Hepatocyte (in vitro differentiated cells): ENCODE data around the gene RNF212B. TPM values are rescaled to one million over a fixed set of nuclear protein-coding genes. Genes with fewer than 3 reads are reported as not detected.
"Not testable (repeated sequence)": the region's sequence is repeated elsewhere in the genome, so short reads cannot be mapped to it uniquely, and the experiment has no call there.

ENCODE experiments used
- DNase-seq: peaks from one replicate; pipeline ENCODE4 v3.0.0-alpha.2; 2016; ENCODE audit warnings: low spot score
- H2AFZ ChIP-seq: fragments of 200-600 bp; sonication (generic); 2 replicates; pipeline ENCODE4 v1.6.0; 2016; ENCODE audit warnings: antibody characterized with exemption, mild to moderate bottlenecking
- H3K27ac ChIP-seq: fragments of 200-600 bp; sonication (generic); 2 replicates; pipeline ENCODE4 v1.5.1; 2016; ENCODE audit warnings: mild to moderate bottlenecking
- H3K27me3 ChIP-seq: fragments of 200-600 bp; sonication (generic); 2 replicates; pipeline ENCODE4 v1.6.1; 2016
- H3K36me3 ChIP-seq: fragments of 200-600 bp; sonication (generic); replicated peaks from 2 replicates; pipeline ENCODE4 v1.5.1; 2016; ENCODE audit warnings: low read depth; ENCODE audit not compliant: insufficient read depth
- H3K4me1 ChIP-seq: fragments of 200-600 bp; sonication (generic); 2 replicates; pipeline ENCODE4 v1.5.1; 2016; ENCODE audit warnings: mild to moderate bottlenecking, moderate library complexity; ENCODE audit not compliant: insufficient read depth
- H3K4me2 ChIP-seq: fragments of 200-600 bp; sonication (generic); 2 replicates; pipeline ENCODE4 v1.6.0; 2016
- H3K4me3 ChIP-seq: fragments of 200-600 bp; sonication (generic); 2 replicates; pipeline ENCODE4 v1.5.1; 2016; ENCODE audit warnings: mild to moderate bottlenecking
- H3K79me2 ChIP-seq: fragments of 200-600 bp; sonication (generic); 2 replicates; pipeline ENCODE4 v1.6.0; 2017; ENCODE audit warnings: mild to moderate bottlenecking
- H3K9me2 ChIP-seq: fragments of 200-600 bp; sonication (generic); replicated peaks from 2 replicates; pipeline ENCODE4 v1.6.0; 2017; ENCODE audit warnings: mild to moderate bottlenecking; ENCODE audit not compliant: insufficient read depth
- H3K9me3 ChIP-seq: fragments of 200-600 bp; sonication (generic); 2 replicates; pipeline ENCODE4 v1.5.1; 2016; ENCODE audit warnings: low read depth, mild to moderate bottlenecking
- H4K20me1 ChIP-seq: fragments of 200-600 bp; sonication (generic); 2 replicates; pipeline ENCODE4 v1.6.0; 2016; ENCODE audit warnings: mild to moderate bottlenecking; ENCODE audit not compliant: insufficient read depth, poor library complexity, severe bottlenecking
- CTCF ChIP-seq: fragments of 200-600 bp; sonication (generic); IDR thresholded peaks from 2 replicates; pipeline ENCODE4 v1.5.1; 2016; ENCODE audit warnings: antibody characterized with exemption, mild to moderate bottlenecking; ENCODE audit not compliant: poor library complexity
- EZH2 ChIP-seq: fragments of 200-600 bp; sonication (generic); IDR thresholded peaks from 2 replicates; pipeline ENCODE4 v1.6.1; 2016; ENCODE audit warnings: antibody characterized with exemption, mild to moderate bottlenecking, borderline replicate concordance
- EZH2phosphoT487 ChIP-seq: fragments of 200-600 bp; sonication (generic); IDR thresholded peaks from one replicate; pipeline ENCODE4 v1.6.1; 2018; ENCODE audit warnings: antibody characterized with exemption, mild to moderate bottlenecking, low read depth, moderate library complexity; ENCODE audit not compliant: unreplicated experiment, severe bottlenecking
- WGBS: methylation state at CpG from one replicate; pipeline ENCODE4 v1.1.6; 2016; ENCODE audit warnings: low lambda C conversion rate; ENCODE audit errors: missing lambda C conversion rate; 5-methylcytosine and 5-hydroxymethylcytosine counted together
- polyA plus RNA-seq: library from polyadenylated mRNA; unstranded; fragments of >200 nt; fragmentation: Nextera tagmentation; extraction: Ambion mirVana; gene quantifications from 2 replicates; pipeline ENCODE4 v1.2.1, GENCODE V29; 2016
- total RNA-seq: library from RNA; depleted of rRNA; stranded (reverse); fragments of >200 nt; gene quantifications from 2 replicates; pipeline ENCODE4 v1.2.3, GENCODE V29; 2014

RNF212B gene
- total and polyA plus RNA-seq, 2 experiments from 2014 or later, result 0.17 TPM; not detected in 1

DNA sequence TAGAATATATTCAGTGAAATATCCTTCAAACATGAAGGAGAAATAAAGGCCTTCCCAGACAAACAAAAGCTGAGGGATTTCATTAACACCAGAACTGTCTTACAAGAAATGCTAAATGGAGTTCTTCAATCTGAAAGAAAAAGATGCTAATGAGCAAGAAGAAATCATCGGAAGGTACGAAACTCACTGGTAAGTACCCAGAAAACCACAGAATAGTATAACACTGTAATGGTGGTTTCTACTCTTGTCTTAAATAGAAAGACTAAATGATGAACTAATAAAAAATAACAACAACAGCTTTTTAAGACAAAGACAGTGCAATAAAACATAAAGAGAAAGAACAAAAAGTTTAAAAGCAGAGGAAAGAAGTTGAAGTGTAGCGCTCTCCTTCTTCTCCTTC lies 18.7 kb upstream of the RNF212B start:
- H4K20me1 ChIP-seq, result no peaks in the 10 kb centered on the region
- no peak for TF ChIP-seq CTCF
- TF ChIP-seq EZH2, result no peak
- no peak for TF ChIP-seq EZH2phosphoT487
- no peak for DNase-seq
- H3K27me3 ChIP-seq, result no peaks in the 10 kb centered on the region
- no peaks in the 10 kb centered on the region for H3K36me3 ChIP-seq
- WGBS, result 83% methylated on average over 3 of the region's 3 CpGs
- H3K4me1 ChIP-seq, result no peaks in the 10 kb centered on the region
- no peaks in the 10 kb centered on the region for H3K9me3 ChIP-seq
- H3K79me2 ChIP-seq, result no peaks in the 10 kb centered on the region
- no peak overlapping the region for H2AFZ ChIP-seq
- H3K4me3 ChIP-seq, result no peak overlapping the region
- H3K4me2 ChIP-seq, result no peak overlapping the region
- no peak overlapping the region for H3K27ac ChIP-seq
- H3K9me2 ChIP-seq, result no peaks in the 10 kb centered on the region

DNA sequence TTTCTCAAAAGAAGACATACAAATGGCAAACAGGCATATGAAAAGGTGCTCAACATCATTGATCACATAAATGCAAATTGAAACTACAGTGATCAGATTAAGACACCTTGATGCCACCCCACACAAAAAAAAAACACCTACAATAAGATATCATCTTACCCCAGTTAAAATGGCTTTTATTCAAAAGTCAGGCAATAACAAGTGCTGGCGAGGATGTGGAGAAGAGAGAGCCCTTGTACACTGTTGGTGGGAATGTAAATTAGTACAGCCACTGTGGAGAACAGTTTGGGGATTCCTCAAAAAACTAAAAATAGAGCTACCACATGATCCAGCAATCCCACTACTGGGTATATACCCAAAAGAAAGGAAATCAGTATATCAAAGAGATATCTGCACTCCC lies 12.8 kb upstream of the RNF212B start:
- DNase-seq, H3K36me3 ChIP-seq, H3K4me2 ChIP-seq, H3K4me3 ChIP-seq, H3K4me1 ChIP-seq, H3K27ac ChIP-seq, H3K9me3 ChIP-seq, H3K9me2 ChIP-seq, H3K27me3 ChIP-seq, H2AFZ ChIP-seq, H4K20me1 ChIP-seq, H3K79me2 ChIP-seq: not testable (repeated sequence)
- WGBS, result 96% methylated on average over 1 of the region's 1 CpG

DNA sequence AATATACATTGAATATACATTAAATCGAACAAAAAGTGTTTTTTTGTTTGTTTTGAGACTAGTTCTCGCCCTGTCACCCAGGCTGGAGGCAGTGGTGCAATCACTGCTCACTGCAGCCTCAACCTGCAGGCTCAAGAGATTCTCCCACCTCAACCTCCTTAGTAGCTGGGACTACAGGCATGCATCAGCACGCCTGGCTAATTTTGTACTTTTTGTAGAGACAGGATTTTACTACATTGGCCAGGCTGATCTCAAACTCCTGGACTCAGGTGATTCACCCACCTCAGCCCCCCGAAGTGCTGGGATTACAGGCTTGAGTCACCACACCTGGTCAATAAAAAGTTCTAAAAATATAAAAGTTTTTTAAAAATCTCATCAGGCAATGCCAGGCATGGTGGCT lies 10.2 kb upstream of the RNF212B start:
- Histone ChIP-seq H3K9me3 (no peaks in the 10 kb centered on the region), H3K27me3 (no peaks in the 10 kb centered on the region), H3K4me3 (no peak overlapping the region), H2AFZ (no peak overlapping the region), H3K27ac (no peak overlapping the region), H3K4me1 (no peaks in the 10 kb centered on the region), H4K20me1 (no peaks in the 10 kb centered on the region), H3K4me2 (no peak overlapping the region), H3K9me2 (no peaks in the 10 kb centered on the region), H3K36me3 (no peaks in the 10 kb centered on the region), H3K79me2 (no peaks in the 10 kb centered on the region)
- TF ChIP-seq CTCF (no peak), EZH2 (no peak), EZH2phosphoT487 (no peak)
- WGBS, result 74% methylated on average over 4 of the region's 4 CpGs
- no peak for DNase-seq

- Histone ChIP-seq H3K9me3 (no peaks in the 10 kb centered on the region), H3K4me2 (no peak overlapping the region), H3K79me2 (no peaks in the 10 kb centered on the region), H3K4me1 (no peaks in the 10 kb centered on the region), H3K27me3 (no peaks in the 10 kb centered on the region), H3K4me3 (no peak overlapping the region), H2AFZ (no peak overlapping the region), H3K36me3 (no peaks in the 10 kb centered on the region), H3K27ac (no peak overlapping the region), H3K9me2 (no peaks in the 10 kb centered on the region), H4K20me1 (no peaks in the 10 kb centered on the region)
- TF ChIP-seq EZH2phosphoT487, result no peak
- no peak for TF ChIP-seq CTCF
- TF ChIP-seq EZH2, result no peak
- WGBS, result 83% methylated on average over 1 of the region's 1 CpG
- no peak for DNase-seq
Measured at GRCh38 chr14:23228812-23229211, 8.9 kb upstream of the RNF212B start.

DNA sequence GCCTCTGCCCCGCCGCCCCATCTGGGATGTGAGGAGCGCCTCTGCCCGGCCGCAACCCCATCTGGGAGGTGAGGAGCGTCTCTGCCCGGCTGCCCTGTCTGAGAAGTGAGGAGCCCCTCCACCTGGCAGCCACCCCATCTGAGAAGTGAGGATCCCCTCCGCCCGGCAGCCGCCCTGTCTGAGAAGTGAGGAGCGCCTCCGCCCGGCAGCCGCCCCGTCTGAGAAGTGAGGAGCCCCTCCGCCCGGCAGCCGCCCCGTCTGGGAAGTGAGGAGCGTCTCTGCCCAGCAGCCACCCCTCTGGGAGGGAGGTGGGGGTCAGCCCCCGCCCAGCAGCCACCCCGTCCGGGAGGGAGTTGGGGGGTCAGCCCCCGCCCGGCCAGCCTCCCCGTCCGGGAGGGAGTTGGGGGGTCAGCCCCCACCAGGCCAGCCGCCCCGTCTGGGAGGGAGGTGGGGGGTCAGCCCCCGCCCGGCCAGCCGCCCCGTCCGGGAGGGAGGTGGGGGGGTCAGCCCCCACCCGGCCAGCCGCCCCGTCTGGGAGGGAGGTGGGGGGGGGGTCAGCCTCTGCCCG lies 5.4 kb upstream of the RNF212B start:
- H3K27ac ChIP-seq, H3K79me2 ChIP-seq, DNase-seq, H3K36me3 ChIP-seq, H2AFZ ChIP-seq, H3K4me3 ChIP-seq, H3K4me2 ChIP-seq, H3K27me3 ChIP-seq, H3K4me1 ChIP-seq, H3K9me3 ChIP-seq, H4K20me1 ChIP-seq, H3K9me2 ChIP-seq: not testable (repeated sequence)
- 98% methylated on average over 8 of the region's 38 CpGs for WGBS
